ENCODE data around the gene TMEM203. TPM values are rescaled to one million over a fixed set of nuclear protein-coding genes. Genes with fewer than 3 reads are reported as not detected.
A peak's percentile ranks its signal among the peaks of the same experiment; 100 is the strongest.

TMEM203 gene
- total and polyA plus RNA-seq, 2 of the 13 experiments (the other 11 are each of a cell fraction or from before 2014, with no cell fraction given): 23.4 to 36.7 TPM

DNA sequence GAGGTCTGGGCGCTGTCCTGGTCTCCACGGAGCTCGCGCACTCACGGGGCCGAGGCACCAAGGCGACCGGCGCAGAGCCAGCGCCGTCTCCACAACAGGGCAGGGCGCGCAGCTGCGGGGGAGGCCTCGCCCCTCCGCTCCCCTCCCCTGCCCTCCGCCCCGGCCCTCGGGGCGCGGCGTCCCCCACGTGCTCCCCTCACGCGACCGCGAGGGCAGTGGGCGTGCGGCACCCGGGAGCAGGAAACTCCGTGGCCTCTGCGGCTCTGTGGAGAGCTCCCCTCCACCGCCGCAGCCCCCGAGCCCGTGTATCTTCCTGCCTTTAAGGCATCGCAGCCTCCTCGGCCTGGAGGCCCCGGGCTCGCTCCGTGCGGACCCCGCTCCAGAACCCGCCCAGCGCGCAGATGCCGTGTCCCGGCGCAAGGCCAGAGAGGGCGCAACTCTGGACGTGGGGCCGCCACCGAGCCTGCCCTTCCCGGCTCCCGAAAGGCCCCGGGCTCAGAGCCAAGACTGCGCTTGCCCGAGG, 34.9 kb upstream of the TMEM203 start (continued):
- TF ChIP-seq HOXA5 (CRISPR knock-in tag; IDR thresholded peaks at IDR 0.05) (peak; percentile 84), RCOR2 (CRISPR knock-in tag; IDR thresholded peaks at IDR 0.05) (no peak), KDM5A (IDR thresholded peaks at IDR 0.05; ENCODE audit: borderline replicate concordance, low read length) (0 out of 2 replicates have a peak, but pooled peaks have one; percentile 36), ZNF331 (CRISPR knock-in tag; IDR thresholded peaks at IDR 0.05) (no peak; the same call in 1 of the 2 replicates), ZNF44 (CRISPR knock-in tag; IDR thresholded peaks at IDR 0.05) (peak; percentile 70; the same call in 1 of the 2 replicates), ZNF451 (CRISPR knock-in tag; IDR thresholded peaks at IDR 0.05) (peak; percentile 83), SMARCC2 (IDR thresholded peaks at IDR 0.05) (no peak), REL (CRISPR knock-in tag; conservative IDR thresholded peaks at IDR 0.05) (0 out of 2 replicates have a peak, but pooled peaks have one; percentile 65), ZNF816 (CRISPR knock-in tag; IDR thresholded peaks at IDR 0.05; ENCODE audit: borderline replicate concordance) (no peak), SOX5 (CRISPR knock-in tag; IDR thresholded peaks at IDR 0.05; ENCODE audit: borderline replicate concordance) (peak; percentile 25; the same call in 1 of the 2 replicates), PCBP1 (IDR thresholded peaks at IDR 0.05; ENCODE audit: borderline replicate concordance, low read depth, low read length) (no peak), NFE2 (CRISPR knock-in tag; IDR thresholded peaks at IDR 0.05) (no peak), SALL1 (CRISPR knock-in tag; IDR thresholded peaks at IDR 0.05) (peak; percentile 72), GFI1 (CRISPR knock-in tag; IDR thresholded peaks at IDR 0.05; ENCODE audit: borderline replicate concordance) (peak; percentile 74; the same call in 1 of the 2 replicates), RFX3 (CRISPR knock-in tag; IDR thresholded peaks at IDR 0.05) (no peak)
- TF ChIP-seq, protein P1, sequence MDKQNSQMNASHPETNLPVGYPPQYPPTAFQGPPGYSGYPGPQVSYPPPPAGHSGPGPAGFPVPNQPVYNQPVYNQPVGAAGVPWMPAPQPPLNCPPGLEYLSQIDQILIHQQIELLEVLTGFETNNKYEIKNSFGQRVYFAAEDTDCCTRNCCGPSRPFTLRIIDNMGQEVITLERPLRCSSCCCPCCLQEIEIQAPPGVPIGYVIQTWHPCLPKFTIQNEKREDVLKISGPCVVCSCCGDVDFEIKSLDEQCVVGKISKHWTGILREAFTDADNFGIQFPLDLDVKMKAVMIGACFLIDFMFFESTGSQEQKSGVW (CRISPR knock-in tag; IDR thresholded peaks at IDR 0.05; ENCODE audit: borderline replicate concordance): no peak
- TF ChIP-seq, protein P2, sequence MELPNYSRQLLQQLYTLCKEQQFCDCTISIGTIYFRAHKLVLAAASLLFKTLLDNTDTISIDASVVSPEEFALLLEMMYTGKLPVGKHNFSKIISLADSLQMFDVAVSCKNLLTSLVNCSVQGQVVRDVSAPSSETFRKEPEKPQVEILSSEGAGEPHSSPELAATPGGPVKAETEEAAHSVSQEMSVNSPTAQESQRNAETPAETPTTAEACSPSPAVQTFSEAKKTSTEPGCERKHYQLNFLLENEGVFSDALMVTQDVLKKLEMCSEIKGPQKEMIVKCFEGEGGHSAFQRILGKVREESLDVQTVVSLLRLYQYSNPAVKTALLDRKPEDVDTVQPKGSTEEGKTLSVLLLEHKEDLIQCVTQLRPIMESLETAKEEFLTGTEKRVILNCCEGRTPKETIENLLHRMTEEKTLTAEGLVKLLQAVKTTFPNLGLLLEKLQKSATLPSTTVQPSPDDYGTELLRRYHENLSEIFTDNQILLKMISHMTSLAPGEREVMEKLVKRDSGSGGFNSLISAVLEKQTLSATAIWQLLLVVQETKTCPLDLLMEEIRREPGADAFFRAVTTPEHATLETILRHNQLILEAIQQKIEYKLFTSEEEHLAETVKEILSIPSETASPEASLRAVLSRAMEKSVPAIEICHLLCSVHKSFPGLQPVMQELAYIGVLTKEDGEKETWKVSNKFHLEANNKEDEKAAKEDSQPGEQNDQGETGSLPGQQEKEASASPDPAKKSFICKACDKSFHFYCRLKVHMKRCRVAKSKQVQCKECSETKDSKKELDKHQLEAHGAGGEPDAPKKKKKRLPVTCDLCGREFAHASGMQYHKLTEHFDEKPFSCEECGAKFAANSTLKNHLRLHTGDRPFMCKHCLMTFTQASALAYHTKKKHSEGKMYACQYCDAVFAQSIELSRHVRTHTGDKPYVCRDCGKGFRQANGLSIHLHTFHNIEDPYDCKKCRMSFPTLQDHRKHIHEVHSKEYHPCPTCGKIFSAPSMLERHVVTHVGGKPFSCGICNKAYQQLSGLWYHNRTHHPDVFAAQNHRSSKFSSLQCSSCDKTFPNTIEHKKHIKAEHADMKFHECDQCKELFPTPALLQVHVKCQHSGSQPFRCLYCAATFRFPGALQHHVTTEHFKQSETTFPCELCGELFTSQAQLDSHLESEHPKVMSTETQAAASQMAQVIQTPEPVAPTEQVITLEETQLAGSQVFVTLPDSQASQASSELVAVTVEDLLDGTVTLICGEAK (IDR thresholded peaks at IDR 0.05): no peak
- TF ChIP-seq, protein P2 (CRISPR knock-in tag; IDR thresholded peaks at IDR 0.05): peak; percentile 67
